WTC11 (cell line): ENCODE data around the gene SCN4A. TPM values are rescaled to one million over a fixed set of nuclear protein-coding genes. Genes with fewer than 3 reads are reported as not detected.

Experiments used
- ATAC-seq: fragments of 200-7000 bp; cut with Tn5 transposase; 2 replicates; pipeline ENCODE4 v1.10.0; 2021; ENCODE audit warnings: mild to moderate bottlenecking, moderate library complexity
- CTCF ChIA-PET: fragments of 300-600 bp; sonication (Branson Sonifier 250); formaldehyde crosslinking; loops from one replicate; lab custom pipeline; 2021; ENCODE audit warnings: antibody characterized with exemption; lab: Charles Lee
- POLR2A ChIA-PET: fragments of 350-600 bp; sonication (Branson Sonifier 250); formaldehyde crosslinking; loops from one replicate; lab custom pipeline; 2021; ENCODE audit warnings: antibody characterized with exemption; lab: Charles Lee
- DNase-seq: peaks from one replicate; pipeline ENCODE4 v3.0.0; 2021; ENCODE audit warnings: low spot score
- H3K27ac Mint-ChIP-seq: 2 replicates; pipeline ENCODE4 v1.8.0; 2021; ENCODE audit warnings: mixed read lengths
- H3K27me3 Mint-ChIP-seq: 2 replicates; pipeline ENCODE4 v1.8.0; 2021; ENCODE audit warnings: low read depth, mild to moderate bottlenecking, moderate library complexity, mixed read lengths
- H3K36me3 Mint-ChIP-seq: 2 replicates; pipeline ENCODE4 v1.8.0; 2021; ENCODE audit warnings: mixed read lengths
- H3K4me1 Mint-ChIP-seq: 2 replicates; pipeline ENCODE4 v1.8.0; 2022; ENCODE audit warnings: mixed read lengths
- H3K4me3 Mint-ChIP-seq: 2 replicates; pipeline ENCODE4 v1.8.0; 2021; ENCODE audit warnings: mild to moderate bottlenecking, moderate library complexity, mixed read lengths
- H3K9me3 Mint-ChIP-seq: 2 replicates; pipeline ENCODE4 v1.8.0; 2021; ENCODE audit warnings: mixed read lengths
- GABPB1 ChIP-seq: sonication (generic); formaldehyde crosslinking; IDR thresholded peaks from 2 replicates; pipeline ENCODE4 v1.8.1; 2023; ENCODE audit warnings: mild to moderate bottlenecking, missing genetic modification reagents
- JUN ChIP-seq: sonication (generic); formaldehyde crosslinking; IDR thresholded peaks from 2 replicates; pipeline ENCODE4 v1.8.0; 2023; ENCODE audit warnings: mild to moderate bottlenecking, missing genetic modification reagents
- KAT7 ChIP-seq: sonication (generic); formaldehyde crosslinking; IDR thresholded peaks from 2 replicates; pipeline ENCODE4 v1.8.1; 2023; ENCODE audit warnings: missing genetic modification reagents, mild to moderate bottlenecking, borderline replicate concordance
- NR1H2 ChIP-seq: sonication (generic); formaldehyde crosslinking; IDR thresholded peaks from 2 replicates; pipeline ENCODE4 v1.9.0; 2021; ENCODE audit warnings: mild to moderate bottlenecking, moderate library complexity, missing genetic modification reagents
- RELA ChIP-seq: sonication (generic); formaldehyde crosslinking; IDR thresholded peaks from 2 replicates; pipeline ENCODE4 v1.8.1; 2022; ENCODE audit warnings: missing genetic modification reagents, mild to moderate bottlenecking, borderline replicate concordance
- SMAD3 ChIP-seq: sonication (generic); formaldehyde crosslinking; IDR thresholded peaks from 2 replicates; pipeline ENCODE4 v1.8.0; 2022; ENCODE audit warnings: missing genetic modification reagents, mild to moderate bottlenecking, borderline replicate concordance
- SOX15 ChIP-seq: fragments of 250-450 bp; sonication (Bioruptor Pico); IDR thresholded peaks from 2 replicates; pipeline ENCODE4 v1.9.0; 2021; ENCODE audit warnings: mild to moderate bottlenecking
- SP1 ChIP-seq: sonication (generic); formaldehyde crosslinking; conservative IDR thresholded peaks from 2 replicates; pipeline ENCODE4 v1.8.1; 2022; ENCODE audit warnings: missing genetic modification reagents
- TEAD4 ChIP-seq: sonication (generic); formaldehyde crosslinking; IDR thresholded peaks from 2 replicates; pipeline ENCODE4 v1.8.0; 2022; ENCODE audit warnings: mild to moderate bottlenecking, missing genetic modification reagents
- TP53 ChIP-seq: sonication (generic); formaldehyde crosslinking; IDR thresholded peaks from 2 replicates; pipeline ENCODE4 v1.8.1; 2023; ENCODE audit warnings: mild to moderate bottlenecking, missing genetic modification reagents
- total RNA-seq: library from RNA; stranded (reverse); gene quantifications from 3 replicates; pipeline ENCODE4 v1.2.3, GENCODE V29; 2021
- TF ChIP-seq, protein P1 (sequence below): sonication (generic); formaldehyde crosslinking; IDR thresholded peaks from 2 replicates; pipeline ENCODE4 v1.8.1; 2023; ENCODE audit warnings: mild to moderate bottlenecking, missing genetic modification reagents, borderline replicate concordance
- TF ChIP-seq, protein P2 (sequence below): sonication (generic); formaldehyde crosslinking; IDR thresholded peaks from 2 replicates; pipeline ENCODE4 v1.8.1; 2022; ENCODE audit warnings: missing genetic modification reagents, borderline replicate concordance
- TF ChIP-seq, protein P3 (sequence below): fragments of 250-450 bp; sonication (Bioruptor Pico); IDR thresholded peaks from 2 replicates; pipeline ENCODE4 v1.8.0; 2021; ENCODE audit warnings: mild to moderate bottlenecking
- TF ChIP-seq, protein P4 (sequence below): sonication (generic); formaldehyde crosslinking; IDR thresholded peaks from 2 replicates; pipeline ENCODE4 v1.8.0; 2022; ENCODE audit warnings: mild to moderate bottlenecking, missing genetic modification reagents
- TF ChIP-seq, protein P5 (sequence below): sonication (generic); formaldehyde crosslinking; conservative IDR thresholded peaks from 2 replicates; pipeline ENCODE4 v1.8.1; 2022; ENCODE audit warnings: mild to moderate bottlenecking, missing genetic modification reagents
- TF ChIP-seq, protein P6 (sequence below): sonication (generic); formaldehyde crosslinking; conservative IDR thresholded peaks from 2 replicates; pipeline ENCODE4 v1.8.1; 2023; ENCODE audit warnings: mild to moderate bottlenecking, low read depth, missing genetic modification reagents, moderate library complexity

The SCN4A gene
- total RNA-seq, 1 experiment from 2014 or later = 5.8 TPM

DNA sequence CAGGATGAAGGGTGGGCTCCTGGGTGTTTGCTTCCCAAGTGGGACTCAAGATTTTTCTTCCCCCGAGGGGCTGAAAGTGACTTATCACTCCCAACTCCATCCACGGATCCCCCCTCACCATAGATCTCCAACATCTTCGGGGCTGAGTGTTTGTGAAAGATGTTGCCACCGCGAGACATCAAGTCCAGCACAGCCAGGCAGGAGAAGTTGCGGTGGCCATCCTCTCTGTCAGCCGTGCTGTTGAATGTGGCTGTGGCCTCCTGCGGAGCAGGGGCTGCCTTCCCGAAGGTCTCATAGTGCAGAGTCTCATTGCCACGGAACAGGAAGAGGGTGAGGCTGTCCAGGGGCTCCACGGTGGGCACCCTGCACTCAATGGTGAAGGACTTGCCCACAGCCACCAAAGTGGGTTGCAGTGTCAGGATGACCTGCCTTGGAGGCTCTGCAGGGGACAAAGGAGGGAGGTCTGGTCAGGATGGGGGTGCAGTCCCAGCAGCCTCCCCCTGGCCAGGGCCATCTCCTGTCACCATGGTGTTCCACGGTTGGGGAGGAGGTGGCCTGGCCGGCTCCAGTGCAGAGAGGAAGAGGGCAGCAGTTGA lies 30.9 kb upstream of the SCN4A start (continued):
- TF ChIP-seq GABPB1 (CRISPR knock-in tag) (no peak), TEAD4 (CRISPR knock-in tag) (no peak), SMAD3 (no peak), NR1H2 (no peak), SOX15 (no peak)
- TF ChIP-seq, protein P1, sequence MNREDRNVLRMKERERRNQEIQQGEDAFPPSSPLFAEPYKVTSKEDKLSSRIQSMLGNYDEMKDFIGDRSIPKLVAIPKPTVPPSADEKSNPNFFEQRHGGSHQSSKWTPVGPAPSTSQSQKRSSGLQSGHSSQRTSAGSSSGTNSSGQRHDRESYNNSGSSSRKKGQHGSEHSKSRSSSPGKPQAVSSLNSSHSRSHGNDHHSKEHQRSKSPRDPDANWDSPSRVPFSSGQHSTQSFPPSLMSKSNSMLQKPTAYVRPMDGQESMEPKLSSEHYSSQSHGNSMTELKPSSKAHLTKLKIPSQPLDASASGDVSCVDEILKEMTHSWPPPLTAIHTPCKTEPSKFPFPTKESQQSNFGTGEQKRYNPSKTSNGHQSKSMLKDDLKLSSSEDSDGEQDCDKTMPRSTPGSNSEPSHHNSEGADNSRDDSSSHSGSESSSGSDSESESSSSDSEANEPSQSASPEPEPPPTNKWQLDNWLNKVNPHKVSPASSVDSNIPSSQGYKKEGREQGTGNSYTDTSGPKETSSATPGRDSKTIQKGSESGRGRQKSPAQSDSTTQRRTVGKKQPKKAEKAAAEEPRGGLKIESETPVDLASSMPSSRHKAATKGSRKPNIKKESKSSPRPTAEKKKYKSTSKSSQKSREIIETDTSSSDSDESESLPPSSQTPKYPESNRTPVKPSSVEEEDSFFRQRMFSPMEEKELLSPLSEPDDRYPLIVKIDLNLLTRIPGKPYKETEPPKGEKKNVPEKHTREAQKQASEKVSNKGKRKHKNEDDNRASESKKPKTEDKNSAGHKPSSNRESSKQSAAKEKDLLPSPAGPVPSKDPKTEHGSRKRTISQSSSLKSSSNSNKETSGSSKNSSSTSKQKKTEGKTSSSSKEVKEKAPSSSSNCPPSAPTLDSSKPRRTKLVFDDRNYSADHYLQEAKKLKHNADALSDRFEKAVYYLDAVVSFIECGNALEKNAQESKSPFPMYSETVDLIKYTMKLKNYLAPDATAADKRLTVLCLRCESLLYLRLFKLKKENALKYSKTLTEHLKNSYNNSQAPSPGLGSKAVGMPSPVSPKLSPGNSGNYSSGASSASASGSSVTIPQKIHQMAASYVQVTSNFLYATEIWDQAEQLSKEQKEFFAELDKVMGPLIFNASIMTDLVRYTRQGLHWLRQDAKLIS (CRISPR knock-in tag) = no peak
- TF ChIP-seq, protein P2, sequence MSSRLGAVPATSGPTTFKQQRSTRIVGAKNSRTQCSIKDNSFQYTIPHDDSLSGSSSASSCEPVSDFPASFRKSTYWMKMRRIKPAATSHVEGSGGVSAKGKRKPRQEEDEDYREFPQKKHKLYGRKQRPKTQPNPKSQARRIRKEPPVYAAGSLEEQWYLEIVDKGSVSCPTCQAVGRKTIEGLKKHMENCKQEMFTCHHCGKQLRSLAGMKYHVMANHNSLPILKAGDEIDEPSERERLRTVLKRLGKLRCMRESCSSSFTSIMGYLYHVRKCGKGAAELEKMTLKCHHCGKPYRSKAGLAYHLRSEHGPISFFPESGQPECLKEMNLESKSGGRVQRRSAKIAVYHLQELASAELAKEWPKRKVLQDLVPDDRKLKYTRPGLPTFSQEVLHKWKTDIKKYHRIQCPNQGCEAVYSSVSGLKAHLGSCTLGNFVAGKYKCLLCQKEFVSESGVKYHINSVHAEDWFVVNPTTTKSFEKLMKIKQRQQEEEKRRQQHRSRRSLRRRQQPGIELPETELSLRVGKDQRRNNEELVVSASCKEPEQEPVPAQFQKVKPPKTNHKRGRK = no peak
- TF ChIP-seq, protein P3, sequence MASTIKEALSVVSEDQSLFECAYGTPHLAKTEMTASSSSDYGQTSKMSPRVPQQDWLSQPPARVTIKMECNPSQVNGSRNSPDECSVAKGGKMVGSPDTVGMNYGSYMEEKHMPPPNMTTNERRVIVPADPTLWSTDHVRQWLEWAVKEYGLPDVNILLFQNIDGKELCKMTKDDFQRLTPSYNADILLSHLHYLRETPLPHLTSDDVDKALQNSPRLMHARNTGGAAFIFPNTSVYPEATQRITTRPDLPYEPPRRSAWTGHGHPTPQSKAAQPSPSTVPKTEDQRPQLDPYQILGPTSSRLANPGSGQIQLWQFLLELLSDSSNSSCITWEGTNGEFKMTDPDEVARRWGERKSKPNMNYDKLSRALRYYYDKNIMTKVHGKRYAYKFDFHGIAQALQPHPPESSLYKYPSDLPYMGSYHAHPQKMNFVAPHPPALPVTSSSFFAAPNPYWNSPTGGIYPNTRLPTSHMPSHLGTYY (CRISPR knock-in tag) = no peak

DNA sequence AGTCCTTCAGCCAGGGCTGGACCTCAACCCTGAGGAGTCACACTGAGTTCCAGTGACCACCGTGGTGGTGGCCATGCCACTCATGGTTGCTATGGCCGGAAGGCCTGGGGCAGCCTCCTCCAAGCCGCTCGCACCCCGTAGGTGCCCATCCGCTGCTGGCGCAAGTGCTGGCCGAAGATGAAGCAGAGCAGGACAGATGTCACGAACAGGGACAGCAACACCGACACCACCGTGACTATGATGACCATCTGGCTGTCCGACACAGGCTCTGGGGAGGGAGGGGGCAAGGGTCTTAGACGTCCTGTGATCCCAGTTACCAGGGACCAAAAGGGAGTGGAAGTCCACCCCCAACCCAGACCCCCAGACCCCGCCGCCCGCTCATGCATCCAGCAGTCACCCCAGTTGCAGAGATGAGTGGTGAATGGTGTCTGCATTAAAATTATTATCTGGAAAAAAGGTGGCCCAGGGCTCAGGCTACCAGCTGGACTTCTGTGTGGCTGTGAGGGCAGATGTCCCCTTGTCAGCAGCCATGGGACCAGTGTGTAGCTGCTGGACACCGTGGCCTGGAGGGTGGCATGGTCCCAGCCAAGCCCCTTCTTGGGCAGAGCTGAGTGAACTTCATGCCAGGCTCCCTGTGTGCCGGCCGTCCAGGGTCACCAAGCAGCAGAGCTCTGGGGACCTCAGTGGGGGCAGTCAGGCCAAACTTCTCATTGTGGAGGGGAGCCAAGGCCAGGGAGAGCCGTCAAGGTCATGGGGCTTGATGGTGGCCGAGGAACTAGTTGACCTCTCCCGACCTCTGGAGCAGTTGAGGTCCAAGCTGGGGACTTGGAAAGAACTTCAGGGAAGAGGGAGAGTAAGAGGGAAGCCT lies 30.2 kb upstream of the SCN4A start:
- TF ChIP-seq JUN (CRISPR knock-in tag) = no peak
- TF ChIP-seq TP53 (CRISPR knock-in tag) = no peak
- TF ChIP-seq RELA (CRISPR knock-in tag) = no peak
- TF ChIP-seq, protein P4, sequence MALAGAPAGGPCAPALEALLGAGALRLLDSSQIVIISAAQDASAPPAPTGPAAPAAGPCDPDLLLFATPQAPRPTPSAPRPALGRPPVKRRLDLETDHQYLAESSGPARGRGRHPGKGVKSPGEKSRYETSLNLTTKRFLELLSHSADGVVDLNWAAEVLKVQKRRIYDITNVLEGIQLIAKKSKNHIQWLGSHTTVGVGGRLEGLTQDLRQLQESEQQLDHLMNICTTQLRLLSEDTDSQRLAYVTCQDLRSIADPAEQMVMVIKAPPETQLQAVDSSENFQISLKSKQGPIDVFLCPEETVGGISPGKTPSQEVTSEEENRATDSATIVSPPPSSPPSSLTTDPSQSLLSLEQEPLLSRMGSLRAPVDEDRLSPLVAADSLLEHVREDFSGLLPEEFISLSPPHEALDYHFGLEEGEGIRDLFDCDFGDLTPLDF (CRISPR knock-in tag) = no peak
- TF ChIP-seq, protein P5, sequence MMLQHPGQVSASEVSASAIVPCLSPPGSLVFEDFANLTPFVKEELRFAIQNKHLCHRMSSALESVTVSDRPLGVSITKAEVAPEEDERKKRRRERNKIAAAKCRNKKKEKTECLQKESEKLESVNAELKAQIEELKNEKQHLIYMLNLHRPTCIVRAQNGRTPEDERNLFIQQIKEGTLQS = no peak
- TF ChIP-seq SP1 (CRISPR knock-in tag) = no peak
- no peak for TF ChIP-seq KAT7 (CRISPR knock-in tag)
- TF ChIP-seq, protein P6, sequence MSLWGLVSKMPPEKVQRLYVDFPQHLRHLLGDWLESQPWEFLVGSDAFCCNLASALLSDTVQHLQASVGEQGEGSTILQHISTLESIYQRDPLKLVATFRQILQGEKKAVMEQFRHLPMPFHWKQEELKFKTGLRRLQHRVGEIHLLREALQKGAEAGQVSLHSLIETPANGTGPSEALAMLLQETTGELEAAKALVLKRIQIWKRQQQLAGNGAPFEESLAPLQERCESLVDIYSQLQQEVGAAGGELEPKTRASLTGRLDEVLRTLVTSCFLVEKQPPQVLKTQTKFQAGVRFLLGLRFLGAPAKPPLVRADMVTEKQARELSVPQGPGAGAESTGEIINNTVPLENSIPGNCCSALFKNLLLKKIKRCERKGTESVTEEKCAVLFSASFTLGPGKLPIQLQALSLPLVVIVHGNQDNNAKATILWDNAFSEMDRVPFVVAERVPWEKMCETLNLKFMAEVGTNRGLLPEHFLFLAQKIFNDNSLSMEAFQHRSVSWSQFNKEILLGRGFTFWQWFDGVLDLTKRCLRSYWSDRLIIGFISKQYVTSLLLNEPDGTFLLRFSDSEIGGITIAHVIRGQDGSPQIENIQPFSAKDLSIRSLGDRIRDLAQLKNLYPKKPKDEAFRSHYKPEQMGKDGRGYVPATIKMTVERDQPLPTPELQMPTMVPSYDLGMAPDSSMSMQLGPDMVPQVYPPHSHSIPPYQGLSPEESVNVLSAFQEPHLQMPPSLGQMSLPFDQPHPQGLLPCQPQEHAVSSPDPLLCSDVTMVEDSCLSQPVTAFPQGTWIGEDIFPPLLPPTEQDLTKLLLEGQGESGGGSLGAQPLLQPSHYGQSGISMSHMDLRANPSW = no peak
- Mint-ChIP-seq H3K27me3 (peaks cover 11% of the 10 kb centered on the region), H3K27ac (no peak overlapping the region), H3K36me3 (no peaks in the 10 kb centered on the region), H3K4me3 (no peak overlapping the region), H3K4me1 (peaks cover 17% of the 10 kb centered on the region), H3K9me3 (no peaks in the 10 kb centered on the region)
- DNase-seq (no peak), ATAC-seq (no peak)
- ChIA-PET POLR2A (no interaction called here), CTCF (interaction anchor here (1.2 to 1.6 kb wide), 3 partner anchors 17 to 56 kb away, joined by 3 to 4 read pairs (median 4); no protein-coding TSS in a partner anchor)
